ENCODE measurements around the gene C3. TPM values are rescaled to one million over a fixed set of nuclear protein-coding genes. Genes with fewer than 3 reads are reported as not detected.

Gene C3
- polyA plus RNA-seq, 1 donor (not counting 4 experiments of a cell fraction or from before 2014, with no cell fraction given) = 10.7 TPM

GRCh38 chr19:6731822-6732221, 11.4 kb upstream of the C3 start:
- no peak for FAIRE-seq
- no peak overlapping the region for H3K4me2 ChIP-seq (ENCODE audit: control insufficient read depth, extremely low read depth, insufficient read depth, low read depth, low read length)
- H3K79me2 ChIP-seq (ENCODE audit: control insufficient read depth, insufficient read depth, low read length) = peaks cover 9% of the 10 kb centered on the region
- peaks cover 8 to 25% of the 10 kb centered on the region in 2 experiments for H3K36me3 ChIP-seq (ENCODE audit: control insufficient read depth in 2 of 2, extremely low read depth in 1 of 2, insufficient read depth in 2 of 2, low read length in 2 of 2)
- peaks cover 10% of the 10 kb centered on the region for H3K4me1 ChIP-seq (ENCODE audit: control insufficient read depth, extremely low read depth, insufficient read depth, low read length)
- no peak overlapping the region for H3K9ac ChIP-seq (ENCODE audit: control insufficient read depth, extremely low read depth, insufficient read depth, low read length)
- H3K27ac ChIP-seq (ENCODE audit: control insufficient read depth, insufficient read depth, low read length) = no peak overlapping the region
- no peaks in the 10 kb centered on the region for H3K9me3 ChIP-seq (ENCODE audit: control insufficient read depth, low read depth, low read length)
- dilution Hi-C loops (cut with MboI; ENCODE audit: extremely low pct_ligation_motif_present, low sequenced_read_pairs) = no loop called here
- H4K20me1 ChIP-seq (ENCODE audit: control insufficient read depth, extremely low read depth, insufficient read depth, low read length) = no peaks in the 10 kb centered on the region
- H2AFZ ChIP-seq (ENCODE audit: control insufficient read depth, low read length) = no peak overlapping the region
- H3K4me3 ChIP-seq (ENCODE audit: control insufficient read depth in 2 of 3, extremely low read depth in 1 of 3, insufficient read depth in 2 of 3, low read depth in 1 of 3, low read length in 3 of 3) = no peak overlapping the region
- H3K9me1 ChIP-seq (ENCODE audit: control insufficient read depth, extremely low read depth, insufficient read depth, low read length) = no peaks in the 10 kb centered on the region
- no peak for DNase-seq (ENCODE audit: low read depth, low spot score)
- no peaks in the 10 kb centered on the region for H3K27me3 ChIP-seq (ENCODE audit: control insufficient read depth, extremely low read depth, insufficient read depth, low read length)
- TF ChIP-seq EZH2 (IDR thresholded peaks at IDR 0.05; ENCODE audit: low read length) (no peak), CTCF (optimal IDR thresholded peaks at IDR 0.05 in 1 of 3, IDR thresholded peaks at IDR 0.05 in 1 of 3, conservative IDR thresholded peaks at IDR 0.05 in 1 of 3; ENCODE audit: extremely low read depth in 1 of 3, insufficient read depth in 2 of 3, low read length in 3 of 3) (no peak)

- peaks cover 9% of the 10 kb centered on the region for H3K4me1 ChIP-seq (ENCODE audit: control insufficient read depth, extremely low read depth, insufficient read depth, low read length)
- H4K20me1 ChIP-seq (ENCODE audit: control insufficient read depth, extremely low read depth, insufficient read depth, low read length) = no peaks in the 10 kb centered on the region
- no peak overlapping the region for H3K4me2 ChIP-seq (ENCODE audit: control insufficient read depth, extremely low read depth, insufficient read depth, low read depth, low read length)
- no peak for DNase-seq (ENCODE audit: low read depth, low spot score)
- H3K4me3 ChIP-seq (ENCODE audit: control insufficient read depth in 2 of 3, extremely low read depth in 1 of 3, insufficient read depth in 2 of 3, low read depth in 1 of 3, low read length in 3 of 3) = no peak overlapping the region
- H3K9me1 ChIP-seq (ENCODE audit: control insufficient read depth, extremely low read depth, insufficient read depth, low read length) = no peaks in the 10 kb centered on the region
- dilution Hi-C loops (cut with MboI; ENCODE audit: extremely low pct_ligation_motif_present, low sequenced_read_pairs) = no loop called here
- H3K27me3 ChIP-seq (ENCODE audit: control insufficient read depth, extremely low read depth, insufficient read depth, low read length) = no peaks in the 10 kb centered on the region
- FAIRE-seq = no peak
- no peaks in the 10 kb centered on the region for H3K9me3 ChIP-seq (ENCODE audit: control insufficient read depth, low read depth, low read length)
- H3K79me2 ChIP-seq (ENCODE audit: control insufficient read depth, insufficient read depth, low read length) = peaks cover 9% of the 10 kb centered on the region
- H3K36me3 ChIP-seq (ENCODE audit: control insufficient read depth in 2 of 2, extremely low read depth in 1 of 2, insufficient read depth in 2 of 2, low read length in 2 of 2) = peaks cover 8 to 25% of the 10 kb centered on the region in 2 experiments
- no peak for TF ChIP-seq CTCF (optimal IDR thresholded peaks at IDR 0.05 in 1 of 3, IDR thresholded peaks at IDR 0.05 in 1 of 3, conservative IDR thresholded peaks at IDR 0.05 in 1 of 3; ENCODE audit: extremely low read depth in 1 of 3, insufficient read depth in 2 of 3, low read length in 3 of 3)
- no peak for TF ChIP-seq EZH2 (IDR thresholded peaks at IDR 0.05; ENCODE audit: low read length)
- no peak overlapping the region for H2AFZ ChIP-seq (ENCODE audit: control insufficient read depth, low read length)
- H3K9ac ChIP-seq (ENCODE audit: control insufficient read depth, extremely low read depth, insufficient read depth, low read length) = no peak overlapping the region
- no peak overlapping the region for H3K27ac ChIP-seq (ENCODE audit: control insufficient read depth, insufficient read depth, low read length)
Observed at GRCh38 chr19:6730941-6731670, 10.7 kb upstream of the C3 start.

Measured in keratinocyte (primary cell).